Measurements from ENCODE around the gene APOM.

The APOM gene

GRCh38 chr6:31702819-31703716 is 47.4 kb downstream of the APOM start, which contains the start of gene ABHD16A:
Gene ABHD16A (minus strand): TSS chr6:31703324. CDS start chr6:31703281, 43 bp downstream.
- DNase-seq (ENCODE audit: extremely low read depth in 1 of 2, low read depth in 1 of 2), result peak; percentile 94 to 96

- no peak for DNase-seq (ENCODE audit: extremely low read depth in 1 of 2, low read depth in 1 of 2)
Measured at GRCh38 chr6:31705931-31706330, 50.2 kb downstream of the APOM start.

GRCh38 chr6:31706599-31706998 is 50.9 kb downstream of the APOM start, which contains the start of gene LY6G6F:
Gene LY6G6F (plus strand): TSS chr6:31706866. CDS start chr6:31706907, 41 bp downstream.
- no peak for DNase-seq (ENCODE audit: extremely low read depth in 1 of 2, low read depth in 1 of 2)

GRCh38 chr6:31707701-31708100 is 52.0 kb downstream of the APOM start:
- no peak for DNase-seq (ENCODE audit: extremely low read depth in 1 of 2, low read depth in 1 of 2)

All from activated CD8-positive, alpha-beta memory T cell treated with anti-CD3 and anti-CD28 coated beads for 1 hour (primary cell).